Activated CD4-positive, alpha-beta T cell treated with anti-CD3 and anti-CD28 coated beads, Interleukin-2, amount 10 ng/mL, durations not matched to agents 7 days and 5 days (primary cell): ENCODE results near the gene PICK1. TPM values are rescaled to one million over a fixed set of nuclear protein-coding genes. Genes with fewer than 3 reads are reported as not detected.
"Not testable (repeated sequence)": the region's sequence is repeated elsewhere in the genome, so short reads cannot be mapped to it uniquely, and the experiment has no call there.

Source experiments
- CTCF ChIA-PET: fragments of 350-600 bp; sonication (Branson Sonifier 250); formaldehyde crosslinking; loops from one replicate; lab custom pipeline; 2021; ENCODE audit warnings: antibody characterized with exemption; lab: Charles Lee
- POLR2A ChIA-PET: fragments of 350-600 bp; sonication (Branson Sonifier 250); formaldehyde crosslinking; loops from one replicate; lab custom pipeline; 2021; ENCODE audit warnings: antibody characterized with exemption; lab: Charles Lee
- DNase-seq: peaks from one replicate; pipeline ENCODE4 v3.0.0-alpha.2; 2020
- H3K27ac Mint-ChIP-seq: one replicate; pipeline ENCODE4 v1.8.0; 2021; ENCODE audit warnings: mild to moderate bottlenecking, moderate library complexity, mixed read lengths
- H3K27me3 Mint-ChIP-seq: one replicate; pipeline ENCODE4 v1.8.0; 2021; ENCODE audit warnings: mixed read lengths
- H3K36me3 Mint-ChIP-seq: one replicate; pipeline ENCODE4 v1.8.0; 2021; ENCODE audit warnings: low read depth, mixed read lengths
- H3K4me1 Mint-ChIP-seq: one replicate; pipeline ENCODE4 v1.8.0; 2021; ENCODE audit warnings: mixed read lengths
- H3K4me3 Mint-ChIP-seq: one replicate; pipeline ENCODE4 v1.8.0; 2021; ENCODE audit warnings: mild to moderate bottlenecking, moderate library complexity, mixed read lengths
- H3K9me3 Mint-ChIP-seq: one replicate; pipeline ENCODE4 v1.8.0; 2021; ENCODE audit warnings: mixed read lengths
- total RNA-seq, 2 experiments: library from RNA; stranded (reverse); gene quantifications; one replicate each; pipeline ENCODE4 v1.2.3, GENCODE V29; 2021

The PICK1 gene
- total RNA-seq, 2 experiments from 2014 or later = 15.2 to 15.4 TPM

GRCh38 chr22:38034884-38035529 is 22.2 kb upstream of the PICK1 start:
- DNase-seq = no peak
- ChIA-PET CTCF (interaction anchor here (1.8 kb wide), 1 partner anchor 20 kb away, joined by 4 read pairs; no protein-coding TSS in a partner anchor), POLR2A (no interaction called here)
- Mint-ChIP-seq H3K9me3 (no peaks in the 10 kb centered on the region), H3K4me3 (no peak overlapping the region), H3K27ac (no peak overlapping the region), H3K4me1 (no peaks in the 10 kb centered on the region), H3K27me3 (no peaks in the 10 kb centered on the region), H3K36me3 (no peaks in the 10 kb centered on the region)

GRCh38 chr22:38035530-38035885 is 21.7 kb upstream of the PICK1 start:
- Mint-ChIP-seq H3K4me3 (no peak overlapping the region), H3K27me3 (no peaks in the 10 kb centered on the region), H3K27ac (no peak overlapping the region), H3K4me1 (no peaks in the 10 kb centered on the region), H3K9me3 (no peaks in the 10 kb centered on the region), H3K36me3 (no peaks in the 10 kb centered on the region)
- CTCF ChIA-PET = no interaction called here
- no peak for DNase-seq
- POLR2A ChIA-PET = no interaction called here

- Mint-ChIP-seq H3K27ac (no peak overlapping the region), H3K4me1 (no peaks in the 10 kb centered on the region), H3K4me3 (no peak overlapping the region), H3K27me3 (no peaks in the 10 kb centered on the region), H3K36me3 (no peaks in the 10 kb centered on the region), H3K9me3 (no peaks in the 10 kb centered on the region)
- DNase-seq = no peak
- CTCF ChIA-PET = interaction anchor here (1.9 kb wide), 1 partner anchor 15 kb away, joined by 5 read pairs; no protein-coding TSS in a partner anchor
- POLR2A ChIA-PET = no interaction called here
These were observed 20.7 kb upstream of the PICK1 start for GRCh38 chr22:38036392-38037062.

GRCh38 chr22:38037367-38038150 is 19.6 kb upstream of the PICK1 start:
- CTCF ChIA-PET = interaction anchor here (0.6 to 1.9 kb wide), 2 partner anchors 14 to 45 kb away, joined by 3 to 5 read pairs; no protein-coding TSS in a partner anchor
- H3K36me3 Mint-ChIP-seq, POLR2A ChIA-PET, H3K9me3 Mint-ChIP-seq, H3K4me3 Mint-ChIP-seq, H3K27me3 Mint-ChIP-seq, H3K27ac Mint-ChIP-seq, H3K4me1 Mint-ChIP-seq, DNase-seq: not testable (repeated sequence)

- no peak overlapping the region for H3K27ac Mint-ChIP-seq
- CTCF ChIA-PET = interaction anchor here (1.9 kb wide), 1 partner anchor 14 kb away, joined by 5 read pairs; no protein-coding TSS in a partner anchor
- no peaks in the 10 kb centered on the region for H3K9me3 Mint-ChIP-seq
These were observed 18.8 kb upstream of the PICK1 start for GRCh38 chr22:38038426-38038825.

GRCh38 chr22:38038890-38039812 is 18.1 kb upstream of the PICK1 start:
- Mint-ChIP-seq H3K27ac (no peak overlapping the region), H3K4me1 (no peaks in the 10 kb centered on the region), H3K27me3 (no peaks in the 10 kb centered on the region)

More at GRCh38 chr22:38038426-38038825, 18.8 kb upstream of the PICK1 start:
- POLR2A ChIA-PET = no interaction called here
- Mint-ChIP-seq H3K4me1 (no peaks in the 10 kb centered on the region), H3K36me3 (no peaks in the 10 kb centered on the region), H3K27me3 (no peaks in the 10 kb centered on the region), H3K4me3 (no peak overlapping the region)
- DNase-seq = no peak

GRCh38 chr22:38040953-38041759 is 16.0 kb upstream of the PICK1 start:
- H3K27ac Mint-ChIP-seq = no peak overlapping the region
- H3K4me1 Mint-ChIP-seq = no peaks in the 10 kb centered on the region
- no peak overlapping the region for H3K4me3 Mint-ChIP-seq
- H3K27me3 Mint-ChIP-seq = no peaks in the 10 kb centered on the region
- no peaks in the 10 kb centered on the region for H3K36me3 Mint-ChIP-seq
- CTCF ChIA-PET = no interaction called here
- DNase-seq = no peak
- POLR2A ChIA-PET = no interaction called here
- H3K9me3 Mint-ChIP-seq = no peaks in the 10 kb centered on the region

More at GRCh38 chr22:38038890-38039812, 18.1 kb upstream of the PICK1 start:
- DNase-seq = no peak
- no peaks in the 10 kb centered on the region for H3K36me3 Mint-ChIP-seq
- H3K9me3 Mint-ChIP-seq = no peaks in the 10 kb centered on the region
- H3K4me3 Mint-ChIP-seq = no peak overlapping the region
- ChIA-PET CTCF (no interaction called here), POLR2A (no interaction called here)

GRCh38 chr22:38041760-38042487 is 15.3 kb upstream of the PICK1 start:
- H3K27ac Mint-ChIP-seq = no peak overlapping the region
- ChIA-PET POLR2A (no interaction called here), CTCF (no interaction called here)
- DNase-seq = no peak
- peaks cover under 1% of the 10 kb centered on the region for H3K27me3 Mint-ChIP-seq
- no peaks in the 10 kb centered on the region for H3K36me3 Mint-ChIP-seq
- H3K9me3 Mint-ChIP-seq = no peaks in the 10 kb centered on the region
- no peaks in the 10 kb centered on the region for H3K4me1 Mint-ChIP-seq
- no peak overlapping the region for H3K4me3 Mint-ChIP-seq

- ChIA-PET CTCF (no interaction called here), POLR2A (no interaction called here)
- DNase-seq = no peak
- H3K4me3 Mint-ChIP-seq = no peak overlapping the region
- H3K4me1 Mint-ChIP-seq = no peaks in the 10 kb centered on the region
- no peak overlapping the region for H3K27ac Mint-ChIP-seq
- H3K27me3 Mint-ChIP-seq = peaks cover 2% of the 10 kb centered on the region
- H3K9me3 Mint-ChIP-seq = no peaks in the 10 kb centered on the region
- no peaks in the 10 kb centered on the region for H3K36me3 Mint-ChIP-seq
These were observed 14.8 kb upstream of the PICK1 start for GRCh38 chr22:38042488-38042790.

GRCh38 chr22:38043151-38044039 is 13.8 kb upstream of the PICK1 start:
- H3K9me3 Mint-ChIP-seq = no peaks in the 10 kb centered on the region
- CTCF ChIA-PET = interaction anchor here (0.6 kb wide), 1 partner anchor 80 kb away, joined by 3 read pairs; no protein-coding TSS in a partner anchor
- peaks cover 2% of the 10 kb centered on the region for H3K27me3 Mint-ChIP-seq
- POLR2A ChIA-PET = no interaction called here
- no peak overlapping the region for H3K27ac Mint-ChIP-seq
- no peaks in the 10 kb centered on the region for H3K36me3 Mint-ChIP-seq
- H3K4me1 Mint-ChIP-seq = no peaks in the 10 kb centered on the region
- DNase-seq = no peak
- no peak overlapping the region for H3K4me3 Mint-ChIP-seq
